Duodenal mucosa (tissue), 2 donors: ENCODE data around the gene BTBD17.

Experiments used
- H3K27ac ChIP-seq: one replicate; pipeline ENCODE4 v1.7.0; 2013; ENCODE audit warnings: low read depth, low read length
- H3K27me3 ChIP-seq, 2 donors: one replicate each; pipeline ENCODE4 v1.7.0; 2013; ENCODE audit warnings: low read length in 2 of 2, control low read depth in 1 of 2; ENCODE audit not compliant: insufficient read depth in 2 of 2, control insufficient read depth in 1 of 2
- H3K36me3 ChIP-seq, 2 donors: one replicate each; pipeline ENCODE4 v1.7.0; 2013; ENCODE audit warnings: low read length in 2 of 2, control low read depth in 1 of 2; ENCODE audit not compliant: insufficient read depth in 2 of 2, control insufficient read depth in 1 of 2
- H3K4me1 ChIP-seq, 2 donors: one replicate each; pipeline ENCODE4 v1.7.0; 2013; ENCODE audit warnings: low read length in 2 of 2, control low read depth in 1 of 2; ENCODE audit not compliant: insufficient read depth in 2 of 2, control insufficient read depth in 1 of 2
- H3K4me3 ChIP-seq, 2 donors: one replicate each; pipeline ENCODE4 v1.7.0; 2013; ENCODE audit warnings: low read length in 2 of 2, low read depth in 1 of 2
- H3K9ac ChIP-seq, 2 donors: one replicate each; pipeline ENCODE4 v1.7.0; 2013; ENCODE audit warnings: low read length in 2 of 2, low read depth in 1 of 2
- H3K9me3 ChIP-seq, 2 donors: one replicate each; pipeline ENCODE4 v1.7.0; 2013; ENCODE audit warnings: low read length in 2 of 2, control low read depth in 1 of 2; ENCODE audit not compliant: control insufficient read depth in 1 of 2

Gene BTBD17

DNA sequence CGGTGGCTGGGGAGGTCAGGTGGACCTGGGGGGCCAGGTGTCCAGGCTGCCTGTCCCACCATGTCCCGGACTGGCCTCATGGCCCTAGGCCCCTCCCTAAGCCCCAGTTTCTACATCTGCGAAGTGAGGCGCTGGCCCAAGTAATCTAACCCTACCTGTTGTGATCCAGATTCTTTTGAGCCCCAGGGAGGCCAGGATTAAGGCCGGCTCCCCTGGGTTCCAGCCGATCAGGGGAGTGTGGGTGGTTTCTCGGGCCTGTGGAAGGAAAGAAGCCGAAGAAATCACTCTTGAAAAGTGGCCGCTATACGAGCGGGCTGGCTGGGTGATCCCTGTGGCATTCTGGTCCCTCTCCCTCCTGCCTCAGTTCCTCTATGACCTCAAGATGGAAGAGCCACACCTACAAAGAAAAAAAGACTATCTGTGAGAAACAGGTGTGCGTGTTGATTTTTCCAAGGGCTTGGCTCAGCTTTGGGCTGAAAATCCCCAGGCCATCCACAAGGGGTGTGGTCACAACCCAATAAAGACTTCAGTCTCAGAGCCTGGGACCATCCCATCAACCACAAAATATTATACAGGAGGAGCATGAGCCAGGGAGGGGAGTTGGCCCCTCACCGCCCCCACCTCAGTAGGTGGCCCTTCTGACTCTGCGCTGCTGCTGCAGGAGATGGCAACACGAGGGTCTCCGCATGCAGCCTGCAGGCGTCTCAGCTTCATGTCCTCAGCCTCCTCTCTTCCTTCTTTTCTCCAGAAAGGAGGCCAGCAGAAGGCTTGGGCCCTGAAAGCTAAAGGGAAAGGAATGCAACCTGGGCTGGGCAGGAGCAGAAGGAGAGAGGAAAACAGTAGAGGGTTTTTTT is 25.9 kb upstream of the BTBD17 start:
- H3K36me3 ChIP-seq = no peaks in the 10 kb centered on the region
- H3K4me1 ChIP-seq = peaks cover 13 to 22% of the 10 kb centered on the region in 2 donors
- peak overlapping the region in 1 of 2 donors; percentile 42 for H3K9ac ChIP-seq
- H3K4me3 ChIP-seq = no peak overlapping the region
- no peak overlapping the region for H3K27ac ChIP-seq
- H3K27me3 ChIP-seq = no peaks in the 10 kb centered on the region
- H3K9me3 ChIP-seq = no peaks in the 10 kb centered on the region

DNA sequence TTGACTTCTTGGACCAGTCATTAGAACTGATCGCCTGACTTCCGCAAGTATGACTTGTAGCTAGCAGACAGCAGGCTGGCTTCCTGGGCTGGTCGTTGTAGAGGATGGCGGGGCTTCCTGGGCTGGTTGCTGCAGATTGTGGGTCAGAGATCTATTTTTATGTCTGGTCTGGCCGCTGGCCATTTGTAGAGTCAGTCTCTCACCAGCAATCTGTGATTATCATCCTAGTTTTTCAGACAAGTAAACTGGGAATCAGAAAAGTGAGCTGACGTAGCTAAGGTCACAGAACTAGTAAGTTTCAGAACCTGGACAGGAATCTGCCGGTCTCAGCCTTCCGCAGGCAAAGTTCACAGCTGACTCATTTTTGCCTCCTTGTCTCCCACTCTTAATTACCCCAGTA is 24.7 kb upstream of the BTBD17 start:
- peak overlapping the region; percentile 0 to 25 for H3K9ac ChIP-seq
- peak overlapping the region; percentile 70 for H3K27ac ChIP-seq
- H3K4me3 ChIP-seq = no peak overlapping the region
- peaks cover 13 to 25% of the 10 kb centered on the region in 2 donors for H3K4me1 ChIP-seq
- no peaks in the 10 kb centered on the region for H3K9me3 ChIP-seq
- H3K36me3 ChIP-seq = no peaks in the 10 kb centered on the region
- no peaks in the 10 kb centered on the region for H3K27me3 ChIP-seq

DNA sequence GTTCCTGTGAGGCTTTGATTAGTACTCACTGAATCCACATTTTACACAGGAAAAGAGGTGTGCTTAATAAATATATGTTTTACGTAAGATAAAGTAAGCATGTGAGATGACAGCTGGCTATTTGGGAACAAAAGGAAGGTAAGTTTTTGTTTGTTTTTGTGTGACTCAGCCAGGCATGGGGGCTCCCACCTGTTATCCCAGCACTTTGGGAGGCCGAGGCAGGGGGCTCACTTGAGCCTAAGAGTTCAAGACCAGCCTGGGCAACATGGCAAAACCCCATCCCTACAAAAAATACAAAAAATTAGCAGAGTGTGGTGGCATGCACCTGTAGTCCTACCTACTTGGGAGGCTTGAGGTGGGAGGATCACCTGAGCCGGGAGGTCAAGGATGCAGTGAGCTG is 23.5 kb upstream of the BTBD17 start:
- H3K27ac ChIP-seq = no peak overlapping the region
- H3K4me1 ChIP-seq = peaks cover 25 to 35% of the 10 kb centered on the region in 2 donors
- H3K27me3 ChIP-seq = no peaks in the 10 kb centered on the region
- no peak overlapping the region for H3K4me3 ChIP-seq
- H3K9ac ChIP-seq = no peak overlapping the region
- H3K9me3 ChIP-seq = no peaks in the 10 kb centered on the region
- H3K36me3 ChIP-seq = no peaks in the 10 kb centered on the region

DNA sequence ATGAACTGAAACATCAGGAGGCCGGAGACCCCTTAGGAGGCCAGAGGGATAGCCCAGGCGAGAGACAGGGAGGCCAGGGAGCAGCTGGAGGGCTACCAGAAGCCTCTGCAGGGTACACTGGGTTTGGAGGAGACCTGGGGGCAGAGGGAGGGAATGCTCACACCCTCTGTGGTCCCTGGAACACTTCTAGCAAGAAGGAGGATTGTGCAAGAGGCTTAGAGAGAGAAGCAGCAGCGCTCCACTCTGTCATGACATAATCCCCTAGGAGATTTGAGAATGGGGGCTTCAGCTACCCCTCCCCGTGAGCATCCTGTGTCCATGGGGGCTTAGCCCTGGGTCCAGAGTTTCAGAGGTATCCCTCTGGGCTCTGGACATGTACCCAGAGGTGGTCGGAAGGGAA is 21.5 kb upstream of the BTBD17 start:
- no peaks in the 10 kb centered on the region for H3K36me3 ChIP-seq
- H3K27ac ChIP-seq = no peak overlapping the region
- peaks cover 35 to 43% of the 10 kb centered on the region in 2 donors for H3K4me1 ChIP-seq
- H3K4me3 ChIP-seq = no peak overlapping the region
- no peak overlapping the region for H3K9ac ChIP-seq
- H3K27me3 ChIP-seq = no peaks in the 10 kb centered on the region
- H3K9me3 ChIP-seq = no peaks in the 10 kb centered on the region

DNA sequence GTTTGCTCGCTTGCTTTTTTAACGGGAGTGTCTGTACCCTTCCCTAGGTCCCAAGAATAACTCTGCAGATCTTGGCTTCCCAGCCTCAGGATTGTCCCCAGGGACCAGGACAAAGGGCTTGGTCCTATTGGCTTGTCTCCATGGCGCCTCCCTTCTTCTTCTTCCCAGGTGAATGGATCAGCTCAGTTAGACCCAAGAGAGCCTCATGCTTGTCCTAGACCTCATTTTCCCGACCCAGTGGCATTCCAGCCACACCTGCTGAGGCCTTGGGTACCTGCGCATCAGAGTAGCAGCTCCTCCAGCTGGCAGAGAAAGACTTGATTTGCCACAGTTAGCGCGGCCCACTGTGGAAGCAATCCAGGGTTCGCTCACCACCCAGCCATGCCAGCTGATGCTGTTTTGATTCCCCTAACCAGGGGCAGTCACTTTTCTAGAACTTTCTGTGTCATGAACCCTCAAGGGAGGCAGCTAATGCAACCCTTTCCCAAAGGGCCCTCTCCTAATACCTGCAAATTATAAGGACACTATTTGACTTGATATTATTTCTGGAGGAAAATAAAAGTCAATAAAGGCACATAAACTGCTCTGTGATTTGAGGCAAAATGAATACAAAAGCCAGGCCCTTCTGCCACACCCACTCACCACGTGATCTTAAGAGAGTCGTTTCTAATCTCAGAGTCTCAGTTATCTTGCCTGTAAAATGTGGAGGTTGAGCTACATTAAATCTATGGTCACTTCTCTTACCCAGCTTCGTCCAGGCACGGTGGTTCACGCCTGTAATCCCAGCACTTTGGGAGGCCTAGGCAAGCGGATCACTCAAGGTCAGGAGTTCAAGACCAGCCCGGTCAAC is 19.5 kb upstream of the BTBD17 start:
- H3K27ac ChIP-seq = peak overlapping the region; percentile 53
- H3K9ac ChIP-seq = peak overlapping the region; percentile 16 to 29

DNA sequence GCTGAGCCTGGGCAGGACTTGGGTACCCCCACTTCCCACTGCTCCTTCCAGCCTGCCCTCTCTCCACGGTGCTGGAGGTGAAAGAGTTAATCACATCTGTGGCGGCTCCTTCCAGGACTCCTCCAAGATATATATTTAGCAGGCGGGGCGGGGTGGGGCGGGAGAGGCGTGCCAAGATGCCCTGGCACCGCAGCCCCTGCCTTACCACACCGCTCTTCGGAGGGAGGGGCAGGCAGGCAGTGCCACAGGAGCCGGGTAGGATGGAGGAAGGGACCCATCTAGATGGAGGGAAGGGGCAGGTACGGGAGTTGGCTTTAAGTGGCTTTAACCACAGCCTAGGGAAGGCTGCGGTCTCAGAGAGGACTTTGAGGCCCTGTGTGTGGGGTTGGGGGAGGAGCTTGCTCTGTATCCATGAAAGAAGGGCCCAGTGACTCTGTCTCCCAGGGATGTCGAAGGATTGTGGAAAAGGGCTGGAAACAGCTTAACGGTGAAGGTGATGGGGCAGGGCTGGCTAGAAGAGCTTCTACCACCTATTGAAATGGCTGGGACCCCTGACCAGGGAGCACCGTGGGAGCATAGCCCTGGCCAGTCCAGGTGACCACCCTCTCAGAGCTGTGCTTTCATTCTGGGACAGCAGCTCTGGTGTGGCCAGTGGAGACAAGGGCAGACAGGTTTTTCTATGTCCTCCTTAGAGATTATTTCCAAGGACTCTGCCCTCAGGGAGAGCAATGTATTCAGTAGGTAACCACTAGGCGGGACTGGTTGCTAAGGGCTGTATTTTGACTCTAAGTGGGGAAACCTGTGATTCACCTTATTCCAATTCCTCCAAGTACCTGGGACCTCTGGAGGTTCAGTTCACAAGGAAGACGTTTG is 18.7 kb upstream of the BTBD17 start:
- H3K9me3 ChIP-seq = no peaks in the 10 kb centered on the region

More for the DNA sequence above, 19.5 kb upstream of the BTBD17 start:
- no peaks in the 10 kb centered on the region for H3K9me3 ChIP-seq
- H3K4me1 ChIP-seq = peaks cover 24 to 26% of the 10 kb centered on the region in 2 donors
- H3K27me3 ChIP-seq = no peaks in the 10 kb centered on the region
- no peak overlapping the region for H3K4me3 ChIP-seq
- H3K36me3 ChIP-seq = no peaks in the 10 kb centered on the region

DNA sequence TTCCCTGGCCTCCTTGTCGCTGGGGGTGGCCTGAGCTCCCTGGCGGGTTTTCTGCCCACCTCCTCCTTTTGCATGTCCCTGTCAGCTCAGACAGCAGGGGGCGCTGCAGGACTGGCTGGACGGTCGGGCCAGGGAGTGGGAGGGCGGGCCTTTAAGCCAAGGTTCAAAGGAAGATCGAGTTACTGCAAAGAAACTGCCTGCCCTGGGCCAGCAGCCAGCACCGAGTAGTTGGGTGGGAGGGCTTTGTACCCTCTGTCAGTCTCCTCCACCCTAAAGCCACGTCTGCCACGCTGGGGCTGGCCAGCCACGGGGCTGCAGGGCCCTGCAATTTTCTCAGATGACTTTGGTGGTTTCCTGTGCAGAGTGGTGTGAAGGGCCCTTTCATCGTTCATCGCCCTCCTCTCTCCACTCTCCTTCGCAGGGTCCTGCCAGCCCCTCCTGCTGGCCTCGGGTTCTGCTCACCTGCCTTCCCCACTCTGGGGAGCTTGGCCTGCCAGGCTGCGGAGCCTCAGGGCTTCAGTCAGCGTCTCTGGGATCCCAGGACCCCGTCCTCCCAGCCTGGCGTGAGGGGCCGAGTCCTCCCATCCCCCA is 17.9 kb upstream of the BTBD17 start:
- Histone ChIP-seq H3K9ac (peak overlapping the region; percentile 46 to 74), H3K4me3 (peak overlapping the region; percentile 48 to 59), H3K27me3 (no peaks in the 10 kb centered on the region)

More for the DNA sequence above, 18.7 kb upstream of the BTBD17 start:
- Histone ChIP-seq H3K36me3 (no peaks in the 10 kb centered on the region), H3K4me1 (peaks cover 21 to 22% of the 10 kb centered on the region in 2 donors), H3K9ac (peak overlapping the region; percentile 46 to 74), H3K27me3 (no peaks in the 10 kb centered on the region), H3K4me3 (peak overlapping the region; percentile 48 to 59), H3K27ac (peak overlapping the region; percentile 71)

DNA sequence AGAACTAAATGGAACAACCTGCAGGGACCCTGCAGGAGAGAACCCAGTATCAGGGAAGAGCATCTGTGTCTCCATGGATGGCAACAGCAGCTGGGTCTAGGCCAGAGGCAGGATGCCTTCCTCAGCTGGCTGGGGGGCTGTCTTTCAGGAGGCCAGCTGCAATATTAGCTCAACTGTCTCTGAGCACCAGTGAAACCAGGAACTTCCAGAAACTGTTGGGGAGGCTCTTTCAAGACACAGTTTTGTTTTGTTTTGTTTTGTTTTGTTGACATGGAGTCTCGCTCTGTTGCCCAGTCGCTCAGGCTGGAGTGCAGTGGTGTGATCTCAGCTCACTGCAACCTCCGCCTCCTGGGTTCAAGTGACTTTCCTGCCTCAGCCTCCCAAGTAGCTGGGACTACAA is 13.2 kb upstream of the BTBD17 start:
- Histone ChIP-seq H3K4me3 (no peak overlapping the region), H3K9me3 (no peaks in the 10 kb centered on the region), H3K36me3 (no peaks in the 10 kb centered on the region), H3K27me3 (no peaks in the 10 kb centered on the region), H3K27ac (no peak overlapping the region), H3K4me1 (peaks cover 19% of the 10 kb centered on the region in 2 donors), H3K9ac (peak overlapping the region in 1 of 2 donors; percentile 55)

More for the DNA sequence above, 17.9 kb upstream of the BTBD17 start:
- H3K36me3 ChIP-seq = no peaks in the 10 kb centered on the region
- H3K9me3 ChIP-seq = no peaks in the 10 kb centered on the region
- H3K4me1 ChIP-seq = peaks cover 22% of the 10 kb centered on the region in 2 donors
- H3K27ac ChIP-seq = peak overlapping the region; percentile 46

DNA sequence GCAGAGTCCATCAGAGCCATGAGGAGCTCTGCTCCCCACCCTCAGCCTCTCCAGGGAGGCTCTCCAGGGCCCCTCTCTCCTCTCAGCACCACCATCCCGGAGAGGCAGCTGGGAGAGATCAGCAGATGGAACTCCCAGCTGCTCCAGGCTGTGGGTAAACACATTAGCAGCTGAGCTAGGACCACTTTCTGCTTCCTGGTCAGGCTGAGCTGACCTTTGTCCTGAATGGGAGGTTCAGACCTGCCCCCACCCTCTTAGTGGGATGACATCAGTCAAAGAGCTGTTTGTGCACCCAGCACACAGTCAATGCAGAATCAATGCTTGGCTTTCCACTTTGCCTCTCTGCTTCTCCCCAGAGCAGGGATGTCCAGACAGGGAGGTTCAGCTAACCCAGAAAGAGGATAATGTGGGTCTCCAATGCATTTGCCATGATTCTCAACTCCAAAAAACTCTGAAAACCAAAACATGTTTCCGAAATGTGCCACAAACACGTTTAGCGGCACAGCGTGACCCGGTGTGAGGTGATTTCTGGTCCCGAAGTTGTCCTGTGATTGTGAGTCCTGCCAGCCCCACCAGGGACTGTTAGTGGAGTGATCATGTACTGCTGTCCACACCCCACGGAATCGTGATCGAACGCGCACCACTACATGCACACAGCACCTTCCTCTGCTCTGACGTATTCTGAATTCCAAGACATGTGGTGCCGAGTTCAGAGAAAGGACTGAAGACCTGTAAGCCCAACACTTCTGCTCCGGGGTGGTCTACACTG is 12.4 kb upstream of the BTBD17 start:
- peak overlapping the region; percentile 47 to 55 for H3K9ac ChIP-seq

More for the DNA sequence above, 12.4 kb upstream of the BTBD17 start:
- Histone ChIP-seq H3K4me1 (peaks cover 13 to 15% of the 10 kb centered on the region in 2 donors), H3K36me3 (no peaks in the 10 kb centered on the region), H3K27ac (no peak overlapping the region), H3K4me3 (peak overlapping the region; percentile 4 to 23), H3K9me3 (no peaks in the 10 kb centered on the region), H3K27me3 (no peaks in the 10 kb centered on the region)
